ENCODE data around the gene CIROP.
A peak's percentile ranks its signal among the peaks of the same experiment; 100 is the strongest.

Gene CIROP, protein sequence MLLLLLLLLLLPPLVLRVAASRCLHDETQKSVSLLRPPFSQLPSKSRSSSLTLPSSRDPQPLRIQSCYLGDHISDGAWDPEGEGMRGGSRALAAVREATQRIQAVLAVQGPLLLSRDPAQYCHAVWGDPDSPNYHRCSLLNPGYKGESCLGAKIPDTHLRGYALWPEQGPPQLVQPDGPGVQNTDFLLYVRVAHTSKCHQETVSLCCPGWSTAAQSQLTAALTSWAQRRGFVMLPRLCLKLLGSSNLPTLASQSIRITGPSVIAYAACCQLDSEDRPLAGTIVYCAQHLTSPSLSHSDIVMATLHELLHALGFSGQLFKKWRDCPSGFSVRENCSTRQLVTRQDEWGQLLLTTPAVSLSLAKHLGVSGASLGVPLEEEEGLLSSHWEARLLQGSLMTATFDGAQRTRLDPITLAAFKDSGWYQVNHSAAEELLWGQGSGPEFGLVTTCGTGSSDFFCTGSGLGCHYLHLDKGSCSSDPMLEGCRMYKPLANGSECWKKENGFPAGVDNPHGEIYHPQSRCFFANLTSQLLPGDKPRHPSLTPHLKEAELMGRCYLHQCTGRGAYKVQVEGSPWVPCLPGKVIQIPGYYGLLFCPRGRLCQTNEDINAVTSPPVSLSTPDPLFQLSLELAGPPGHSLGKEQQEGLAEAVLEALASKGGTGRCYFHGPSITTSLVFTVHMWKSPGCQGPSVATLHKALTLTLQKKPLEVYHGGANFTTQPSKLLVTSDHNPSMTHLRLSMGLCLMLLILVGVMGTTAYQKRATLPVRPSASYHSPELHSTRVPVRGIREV

GRCh38 chr14:23104591-23105347 is at the start of gene CIROP:
Gene CIROP (minus strand): TSS chr14:23104989. CDS start chr14:23104920, 69 bp downstream.
- no peak for DNase-seq

GRCh38 chr14:23153851-23154796 is 49.3 kb upstream of the CIROP start:
- peak; percentile 65 for DNase-seq

DNA sequence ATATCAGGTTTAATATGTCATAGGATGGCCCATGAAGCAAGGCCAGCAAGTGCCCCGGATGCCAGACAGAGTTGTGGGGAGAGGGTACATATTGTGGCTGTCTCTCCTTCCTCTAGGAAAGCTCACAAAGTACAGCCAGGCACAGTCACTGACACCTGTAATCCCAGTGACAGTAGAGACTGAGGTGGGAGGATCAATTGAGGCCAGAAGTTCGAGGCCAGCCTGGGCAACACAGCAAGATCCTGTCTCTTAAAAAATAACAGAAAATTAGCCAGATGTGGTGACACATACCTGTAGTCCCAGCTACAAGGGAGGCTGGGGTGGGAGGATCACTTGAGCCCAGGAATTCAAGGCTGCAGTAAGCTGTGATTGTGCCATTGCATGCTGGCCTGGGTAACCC is 46.6 kb upstream of the CIROP start:
- DNase-seq, result no peak

DNA sequence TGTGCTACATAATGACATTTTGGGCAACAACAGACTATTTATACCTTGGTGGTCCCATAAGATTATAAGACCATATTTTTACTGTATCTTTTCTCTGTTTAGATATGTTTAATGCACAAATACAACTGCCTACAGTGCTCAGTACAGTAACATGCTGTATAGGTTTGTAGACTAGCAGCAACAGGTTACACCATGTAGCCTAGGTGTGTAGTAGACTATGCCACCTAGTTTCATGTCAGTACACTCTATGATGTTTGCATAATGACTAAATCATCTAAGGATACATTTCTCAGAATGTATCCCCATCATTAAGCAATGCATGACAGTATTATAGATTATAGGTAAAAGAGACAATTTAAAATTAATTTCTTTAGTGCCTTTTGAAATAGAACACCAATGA is 45.0 kb upstream of the CIROP start:
- no peak for DNase-seq

DNA sequence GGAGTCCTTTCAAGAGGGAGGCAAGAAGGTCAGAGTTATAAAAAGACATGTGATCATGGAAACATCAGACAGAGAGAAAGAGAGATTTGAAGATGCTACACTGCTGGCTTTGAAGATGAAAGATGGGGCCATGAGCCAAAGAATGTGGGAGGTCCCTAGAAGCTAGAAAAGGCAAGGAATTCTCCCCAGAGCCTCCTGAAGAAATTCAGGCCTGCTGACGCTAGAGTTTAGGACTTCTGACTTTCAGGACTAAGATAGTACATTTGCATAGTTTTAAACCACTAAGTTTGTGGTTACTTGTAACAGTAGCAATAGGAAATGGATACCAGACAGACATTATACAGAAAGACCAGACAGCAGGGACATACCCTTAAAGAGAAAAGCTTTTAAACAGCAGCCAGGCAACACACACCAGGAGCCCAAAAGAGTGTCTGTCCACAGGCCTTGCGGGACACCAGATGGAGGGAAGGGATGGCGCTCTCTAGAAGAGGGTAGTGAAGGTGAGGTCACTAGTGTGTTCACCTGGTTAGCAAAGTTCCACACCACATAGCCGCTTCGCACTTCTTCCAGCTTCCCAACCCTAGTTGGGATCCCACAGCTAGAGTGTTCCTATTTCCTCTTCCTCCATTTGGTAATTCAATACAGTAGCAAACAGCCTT is 43.9 kb upstream of the CIROP start:
- DNase-seq, result no peak

- no peak for DNase-seq
Observed at GRCh38 chr14:23147676-23148075, 42.9 kb upstream of the CIROP start.

DNA sequence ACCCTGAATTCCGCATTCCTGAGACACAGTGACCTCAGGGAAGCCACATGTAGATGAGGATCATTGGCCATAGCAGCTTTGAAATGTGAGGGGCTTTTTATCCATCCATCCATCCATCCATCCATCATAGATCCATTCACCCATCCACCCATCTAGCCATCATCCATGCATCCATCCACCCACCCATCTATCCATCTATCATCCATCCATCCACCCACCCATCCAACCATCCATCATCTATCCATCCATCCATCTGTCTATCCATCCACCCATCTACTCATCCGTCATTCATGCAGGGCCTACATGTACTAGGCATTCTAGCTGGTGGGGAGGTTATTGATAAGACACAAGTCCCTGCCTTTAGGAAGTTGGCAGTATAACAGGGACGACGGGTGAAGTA is 42.2 kb upstream of the CIROP start:
- no peak for DNase-seq

DNA sequence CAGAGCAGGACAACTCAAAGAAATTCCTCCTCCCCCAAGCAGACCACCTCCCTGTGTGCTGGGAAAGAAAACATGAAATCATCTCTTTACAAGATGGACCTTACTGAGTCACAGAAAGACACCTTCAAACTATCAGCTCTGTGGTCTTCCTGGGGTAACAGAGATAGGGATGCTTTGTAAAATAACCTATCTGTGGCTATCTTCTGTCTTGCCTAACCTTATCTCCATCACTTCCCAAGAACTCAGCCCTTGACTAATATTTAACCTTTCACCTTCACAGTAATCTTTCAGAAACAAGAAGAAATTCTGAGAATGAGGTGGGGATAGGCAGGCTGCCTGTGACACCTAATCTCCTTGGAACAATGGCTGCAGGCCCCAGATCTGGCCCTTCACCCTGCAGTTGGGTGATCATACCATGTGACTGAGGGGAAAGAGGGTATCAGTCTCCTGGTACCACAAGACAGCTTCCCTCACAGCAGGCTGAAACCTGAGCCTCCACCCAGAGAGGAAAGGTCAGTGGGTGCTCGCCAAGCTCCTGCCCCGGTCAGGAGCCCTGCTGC is 41.6 kb upstream of the CIROP start:
- DNase-seq, result no peak

DNA sequence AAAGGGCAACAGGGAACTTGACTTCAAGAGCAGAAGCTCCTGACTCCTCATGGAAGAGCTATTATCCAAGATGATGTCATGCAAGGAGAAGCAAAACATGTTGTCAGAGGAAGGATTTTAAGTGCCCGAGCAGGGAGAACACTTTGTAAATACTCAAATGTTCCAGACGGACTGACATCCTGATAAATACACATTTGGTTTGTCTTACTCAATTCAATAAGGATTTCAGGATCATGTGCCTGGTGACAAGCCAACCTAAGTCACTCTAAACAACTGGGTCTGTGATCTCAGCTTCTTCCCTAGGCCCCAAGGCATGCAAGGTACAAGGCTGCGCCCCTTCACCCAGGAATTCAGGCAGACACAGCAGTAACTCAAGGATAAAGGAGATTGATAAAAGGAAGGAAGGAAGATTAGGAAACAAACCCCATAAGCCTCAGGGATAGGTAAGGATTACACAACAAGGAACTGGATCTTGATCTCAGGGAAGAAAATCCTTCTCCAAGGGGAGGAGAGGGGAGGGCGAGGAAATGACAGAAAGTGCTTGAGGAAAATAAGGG is 41.1 kb upstream of the CIROP start:
- DNase-seq, result no peak

GRCh38 chr14:23143911-23144310 is 39.1 kb upstream of the CIROP start:
- DNase-seq, result no peak

DNA sequence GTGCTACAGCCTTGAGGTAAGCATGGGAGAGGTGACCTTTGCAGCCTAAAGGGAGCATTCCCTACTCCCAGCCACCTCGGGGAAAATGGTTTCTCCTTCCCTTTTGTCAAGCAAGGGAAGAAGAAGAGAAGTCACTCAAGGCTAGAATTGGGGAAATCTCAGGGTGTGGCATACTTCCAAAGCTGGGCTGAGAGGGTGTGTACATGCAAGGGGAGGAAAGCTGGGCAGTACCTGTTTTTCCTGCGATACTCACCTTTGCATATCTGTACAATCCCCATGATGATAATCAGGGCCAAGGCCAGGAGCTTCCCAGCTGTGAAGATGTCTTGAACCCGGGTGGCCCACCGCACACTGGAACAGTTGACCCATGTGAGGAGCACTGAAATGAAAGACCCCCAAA is 38.0 kb upstream of the CIROP start:
- no peak for DNase-seq

DNA sequence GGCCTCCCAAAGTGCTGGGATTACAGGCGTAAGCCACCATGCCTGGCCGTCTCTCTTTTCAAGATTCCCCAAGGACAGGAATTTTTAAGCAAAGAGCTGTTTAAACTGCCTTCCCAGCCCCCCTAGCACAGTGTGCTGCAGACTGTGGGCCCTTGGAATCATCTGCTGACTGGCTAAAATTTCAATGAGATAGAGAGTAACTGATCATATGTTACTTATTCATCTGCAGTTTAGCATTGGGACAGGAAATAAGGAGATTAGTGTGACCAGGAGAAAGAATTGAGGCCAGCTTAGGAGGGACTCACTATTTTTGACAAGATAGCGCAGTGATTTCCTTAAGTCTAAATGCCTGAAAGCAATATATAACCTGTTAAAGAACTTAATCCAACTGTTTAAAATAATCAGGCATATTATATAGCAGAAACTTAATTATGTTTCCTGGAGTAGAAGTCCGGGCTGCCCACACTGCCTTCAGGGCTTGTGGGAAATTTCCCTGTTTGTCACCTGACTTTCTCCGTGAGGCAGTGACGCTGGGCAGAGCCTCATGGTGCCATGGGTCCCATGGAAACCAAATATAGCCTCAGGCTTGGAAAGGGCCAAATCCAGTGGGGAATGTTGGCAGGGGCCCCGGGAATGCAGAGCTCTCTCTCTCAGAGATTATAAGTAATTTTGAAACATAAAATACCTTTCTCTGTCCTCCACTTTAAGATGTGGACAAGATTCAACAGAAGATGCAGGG is 37.1 kb upstream of the CIROP start:
- no peak for DNase-seq

- no peak for DNase-seq
Observed at GRCh38 chr14:23140371-23140770, 35.6 kb upstream of the CIROP start.

DNA sequence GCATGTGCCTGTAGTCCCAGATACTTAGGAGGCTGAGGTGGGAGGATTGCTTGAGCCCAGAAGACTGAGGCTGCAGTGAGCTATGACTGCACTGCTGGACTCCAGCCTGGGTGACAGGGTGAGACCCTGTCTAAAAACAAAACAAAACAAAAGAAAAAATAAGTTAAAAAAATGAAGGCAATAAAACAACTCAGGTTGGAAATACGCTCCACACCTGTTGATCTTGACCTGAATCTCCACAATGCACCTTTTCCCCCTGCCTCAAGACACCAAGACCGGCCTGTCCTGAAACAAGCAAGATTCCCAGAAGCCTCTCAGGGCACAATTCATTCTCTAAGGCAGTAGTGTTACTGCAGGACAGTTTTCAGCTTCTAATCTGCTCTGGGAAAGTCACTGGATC is 35.1 kb upstream of the CIROP start:
- DNase-seq, result no peak

GRCh38 chr14:23137813-23138535 is 33.2 kb upstream of the CIROP start:
- DNase-seq, result no peak

- no peak for DNase-seq
Observed at GRCh38 chr14:23137192-23137812, 32.5 kb upstream of the CIROP start.

- DNase-seq, result no peak
Observed at GRCh38 chr14:23136566-23137133, 31.9 kb upstream of the CIROP start.

GRCh38 chr14:23132970-23133369 is 28.2 kb upstream of the CIROP start:
- no peak for DNase-seq

GRCh38 chr14:23131482-23131881 is 26.7 kb upstream of the CIROP start:
- DNase-seq, result no peak
